Neural cell (in vitro differentiated cells): ENCODE results near the gene LYPLA2. TPM values are rescaled to one million over a fixed set of nuclear protein-coding genes. Genes with fewer than 3 reads are reported as not detected.
A peak's percentile ranks its signal among the peaks of the same experiment; 100 is the strongest.
"Not testable (repeated sequence)": the region's sequence is repeated elsewhere in the genome, so short reads cannot be mapped to it uniquely, and the experiment has no call there.

Source experiments
- H2AFZ ChIP-seq: fragments of 200-600, 300-800 bp; sonication (generic), shearing (Covaris generic); 2 replicates; pipeline ENCODE4 v1.6.0; 2014; ENCODE audit warnings: low read depth, mild to moderate bottlenecking, antibody characterized with exemption, low read length, moderate library complexity
- H3F3A ChIP-seq: fragments of 200-600 bp; shearing (Covaris generic); 2 replicates; pipeline ENCODE4 v1.6.1; 2016; ENCODE audit warnings: mild to moderate bottlenecking, moderate library complexity, mixed read lengths, antibody characterized with exemption, low read length; ENCODE audit not compliant: insufficient read depth, poor library complexity, severe bottlenecking
- H3K27ac ChIP-seq: fragments of 200-600, 300-800 bp; sonication (generic), shearing (Covaris generic); 2 replicates; pipeline ENCODE4 v1.5.1; 2014; ENCODE audit warnings: mild to moderate bottlenecking, low read length, moderate library complexity
- H3K27me3 ChIP-seq: fragments of 300-800, 200-600 bp; sonication (generic), shearing (Covaris generic); 2 replicates; pipeline ENCODE4 v1.6.0; 2014; ENCODE audit warnings: mild to moderate bottlenecking, low read depth, low read length, moderate library complexity; ENCODE audit not compliant: insufficient read depth
- H3K36me3 ChIP-seq: fragments of 300-800, 200-600 bp; sonication (generic), shearing (Covaris generic); 2 replicates; pipeline ENCODE4 v1.5.1; 2014; ENCODE audit warnings: mild to moderate bottlenecking, antibody characterized with exemption, low read length, moderate library complexity; ENCODE audit not compliant: insufficient read depth
- H3K4me2 ChIP-seq: fragments of 300-800, 200-600 bp; sonication (generic), shearing (Covaris generic); 2 replicates; pipeline ENCODE4 v1.6.0; 2014; ENCODE audit warnings: mild to moderate bottlenecking, low read length
- H3K4me3 ChIP-seq: fragments of 300-800, 200-600 bp; sonication (generic), shearing (Covaris generic); 2 replicates; pipeline ENCODE4 v1.5.1; 2014; ENCODE audit warnings: mild to moderate bottlenecking, low read length, moderate library complexity
- H3K79me2 ChIP-seq: fragments of 200-600 bp; shearing (Covaris generic); replicated peaks from 2 replicates; pipeline ENCODE4 v1.6.0; 2014; ENCODE audit warnings: mild to moderate bottlenecking, low read length, moderate library complexity; ENCODE audit not compliant: insufficient read depth
- H3K9ac ChIP-seq: fragments of 300-800, 200-600 bp; sonication (generic), shearing (Covaris generic); 2 replicates; pipeline ENCODE4 v1.6.1; 2016; ENCODE audit warnings: mild to moderate bottlenecking, low read length, mixed read lengths
- H3K9me2 ChIP-seq: fragments of 200-600 bp; shearing (Covaris generic); 2 replicates; pipeline ENCODE4 v1.6.1; 2016; ENCODE audit warnings: mild to moderate bottlenecking, low read length, mixed read lengths; ENCODE audit not compliant: insufficient read depth
- H3K9me3 ChIP-seq: fragments of 200-600, 300-800 bp; sonication (generic), shearing (Covaris generic); 2 replicates; pipeline ENCODE4 v1.6.1; 2016; ENCODE audit warnings: mild to moderate bottlenecking, mixed run types, low read length, moderate library complexity, mixed read lengths
- H4K20me1 ChIP-seq: fragments of 200-600 bp; shearing (Covaris generic); 2 replicates; pipeline ENCODE4 v1.6.1; 2016; ENCODE audit warnings: mild to moderate bottlenecking, mixed run types; ENCODE audit not compliant: insufficient read depth
- EP300 ChIP-seq: fragments of 450-650 bp; conservative IDR thresholded peaks from 2 replicates; pipeline ENCODE4 v1.6.1; 2014; ENCODE audit warnings: antibody characterized with exemption, mild to moderate bottlenecking, moderate library complexity; ENCODE audit not compliant: poor library complexity, severe bottlenecking
- EZH2 ChIP-seq: fragments of 200-600, 300-800 bp; shearing (Covaris generic), sonication (generic); IDR thresholded peaks from 2 replicates; pipeline ENCODE4 v1.6.1; 2014; ENCODE audit warnings: antibody characterized with exemption, low read length, borderline replicate concordance, mild to moderate bottlenecking; ENCODE audit not compliant: insufficient read depth, poor library complexity, severe bottlenecking
- MXI1 ChIP-seq: fragments of 450-650 bp; conservative IDR thresholded peaks from 2 replicates; pipeline ENCODE4 v1.6.1; 2014; ENCODE audit warnings: antibody characterized with exemption, mild to moderate bottlenecking; ENCODE audit not compliant: poor library complexity, severe bottlenecking
- POLR2AphosphoS5 ChIP-seq: IDR thresholded peaks from 2 replicates; pipeline ENCODE4 v1.6.1; 2012
- RAD21 ChIP-seq: fragments of 450-650 bp; conservative IDR thresholded peaks from 2 replicates; pipeline ENCODE4 v1.6.1; 2014; ENCODE audit warnings: antibody characterized with exemption, mild to moderate bottlenecking, moderate library complexity
- TAF1 ChIP-seq: IDR thresholded peaks from 2 replicates; pipeline ENCODE4 v1.6.1; 2012; ENCODE audit warnings: low read depth
- polyA plus RNA-seq: library from polyadenylated mRNA; depleted of rRNA; stranded (reverse); fragments of >200 nt; gene quantifications from 2 replicates; pipeline ENCODE4 v1.2.3, GENCODE V29; 2014
- TF ChIP-seq, protein P1 (sequence below): IDR thresholded peaks from 2 replicates; pipeline ENCODE4 v1.6.1; 2012; ENCODE audit warnings: borderline replicate concordance
- TF ChIP-seq, protein P2 (sequence below): fragments of 450-650 bp; IDR thresholded peaks from 2 replicates; pipeline ENCODE4 v1.5.1; 2014; ENCODE audit warnings: antibody characterized with exemption, mild to moderate bottlenecking, moderate library complexity; ENCODE audit not compliant: poor library complexity, severe bottlenecking

LYPLA2 gene
- polyA plus RNA-seq, 1 donor from 2014 or later: 107 TPM

DNA sequence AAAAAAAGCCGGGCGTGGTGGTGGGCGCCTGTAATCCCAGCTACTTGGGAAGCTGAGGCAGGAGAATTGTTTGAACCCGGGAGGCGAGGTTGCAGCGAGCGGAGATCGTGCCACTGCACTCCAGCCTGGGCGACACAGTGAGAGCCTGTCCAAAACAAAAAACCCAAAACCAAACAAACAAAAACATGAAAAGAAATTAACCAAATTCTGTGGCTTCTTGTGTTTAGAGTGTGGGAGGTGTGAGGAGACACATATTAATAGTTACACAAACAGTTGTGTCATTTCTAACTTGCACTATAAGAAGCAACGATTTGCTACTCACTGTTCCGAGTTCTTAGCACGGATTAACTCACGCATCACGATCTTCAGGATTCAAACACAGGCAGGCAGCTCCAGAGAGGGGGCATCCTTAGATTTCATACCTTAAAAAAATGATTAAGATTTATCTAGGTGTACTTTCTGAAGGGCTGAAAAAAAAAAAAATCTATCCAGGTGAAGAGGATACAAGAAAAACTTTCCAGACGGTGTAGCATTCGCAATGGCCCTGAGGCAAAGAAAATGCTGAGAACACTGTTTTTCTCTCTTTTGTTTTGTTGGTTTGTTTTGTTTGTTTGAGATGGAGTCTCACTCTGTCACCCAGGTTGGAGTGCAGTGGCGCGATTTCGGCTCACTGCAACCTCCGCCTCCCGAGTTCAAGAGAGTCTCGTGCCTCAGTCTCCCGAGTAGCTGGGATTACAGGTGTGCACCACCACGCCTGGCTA lies 35.0 kb downstream of the LYPLA2 start:
- Histone ChIP-seq H3K9me2 (no peaks in the 10 kb centered on the region), H3K4me2 (peak overlapping the region; percentile 35), H3K9ac (peak overlapping the region; percentile 91), H3K27ac (peak overlapping the region; percentile 84), H4K20me1 (no peaks in the 10 kb centered on the region), H3K36me3 (no peaks in the 10 kb centered on the region), H2AFZ (peak overlapping the region; percentile 93), H3K4me3 (peak overlapping the region; percentile 89), H3K9me3 (no peaks in the 10 kb centered on the region), H3K79me2 (no peaks in the 10 kb centered on the region), H3F3A (no peaks in the 10 kb centered on the region), H3K27me3 (no peaks in the 10 kb centered on the region)
- TF ChIP-seq POLR2AphosphoS5: no peak
- TF ChIP-seq, protein P1, sequence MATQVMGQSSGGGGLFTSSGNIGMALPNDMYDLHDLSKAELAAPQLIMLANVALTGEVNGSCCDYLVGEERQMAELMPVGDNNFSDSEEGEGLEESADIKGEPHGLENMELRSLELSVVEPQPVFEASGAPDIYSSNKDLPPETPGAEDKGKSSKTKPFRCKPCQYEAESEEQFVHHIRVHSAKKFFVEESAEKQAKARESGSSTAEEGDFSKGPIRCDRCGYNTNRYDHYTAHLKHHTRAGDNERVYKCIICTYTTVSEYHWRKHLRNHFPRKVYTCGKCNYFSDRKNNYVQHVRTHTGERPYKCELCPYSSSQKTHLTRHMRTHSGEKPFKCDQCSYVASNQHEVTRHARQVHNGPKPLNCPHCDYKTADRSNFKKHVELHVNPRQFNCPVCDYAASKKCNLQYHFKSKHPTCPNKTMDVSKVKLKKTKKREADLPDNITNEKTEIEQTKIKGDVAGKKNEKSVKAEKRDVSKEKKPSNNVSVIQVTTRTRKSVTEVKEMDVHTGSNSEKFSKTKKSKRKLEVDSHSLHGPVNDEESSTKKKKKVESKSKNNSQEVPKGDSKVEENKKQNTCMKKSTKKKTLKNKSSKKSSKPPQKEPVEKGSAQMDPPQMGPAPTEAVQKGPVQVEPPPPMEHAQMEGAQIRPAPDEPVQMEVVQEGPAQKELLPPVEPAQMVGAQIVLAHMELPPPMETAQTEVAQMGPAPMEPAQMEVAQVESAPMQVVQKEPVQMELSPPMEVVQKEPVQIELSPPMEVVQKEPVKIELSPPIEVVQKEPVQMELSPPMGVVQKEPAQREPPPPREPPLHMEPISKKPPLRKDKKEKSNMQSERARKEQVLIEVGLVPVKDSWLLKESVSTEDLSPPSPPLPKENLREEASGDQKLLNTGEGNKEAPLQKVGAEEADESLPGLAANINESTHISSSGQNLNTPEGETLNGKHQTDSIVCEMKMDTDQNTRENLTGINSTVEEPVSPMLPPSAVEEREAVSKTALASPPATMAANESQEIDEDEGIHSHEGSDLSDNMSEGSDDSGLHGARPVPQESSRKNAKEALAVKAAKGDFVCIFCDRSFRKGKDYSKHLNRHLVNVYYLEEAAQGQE: no peak

DNA sequence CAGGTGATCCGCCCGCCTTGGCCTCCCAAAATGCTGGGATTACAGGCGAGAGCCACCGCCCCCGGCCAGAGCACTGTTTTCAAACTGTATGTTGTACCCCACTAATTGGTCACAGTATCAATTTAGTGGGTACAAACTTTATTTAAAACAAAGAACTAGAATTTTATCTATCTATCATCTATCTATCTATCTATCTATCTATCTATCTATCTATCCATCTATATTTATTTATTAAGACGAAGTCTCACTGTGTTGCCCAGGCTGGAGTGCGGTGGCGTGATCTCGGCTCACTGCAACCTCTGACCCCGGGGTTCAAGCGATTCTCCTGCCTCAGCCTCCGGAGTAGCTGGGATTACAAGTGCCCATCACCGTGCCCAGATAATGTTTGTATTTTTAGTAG lies 35.6 kb downstream of the LYPLA2 start:
- not testable (repeated sequence) for H3K9ac ChIP-seq, H3K4me2 ChIP-seq, H3K79me2 ChIP-seq, H3K4me3 ChIP-seq, H3K9me3 ChIP-seq, H4K20me1 ChIP-seq, H2AFZ ChIP-seq, H3K9me2 ChIP-seq, H3K27me3 ChIP-seq, H3K27ac ChIP-seq, H3F3A ChIP-seq, H3K36me3 ChIP-seq

DNA sequence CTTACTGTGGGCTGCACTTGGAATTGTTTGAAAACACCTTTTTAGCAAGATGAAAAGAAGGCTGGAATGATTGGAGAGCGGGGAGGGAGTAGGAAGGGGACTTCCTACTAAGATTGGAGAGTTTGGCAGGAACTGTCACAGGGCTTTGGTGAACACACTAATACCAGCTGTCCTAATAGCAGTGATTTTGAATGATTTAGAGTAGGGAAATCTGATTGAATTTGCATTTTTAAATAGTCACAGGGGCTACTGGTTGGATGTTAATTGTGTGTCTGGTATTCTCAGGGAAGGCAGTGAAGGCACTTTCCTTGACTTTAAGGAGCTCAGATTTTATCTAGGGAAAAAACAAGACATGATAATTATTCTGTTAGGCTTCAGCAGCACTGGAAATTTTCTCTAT lies 36.8 kb downstream of the LYPLA2 start:
- Histone ChIP-seq H4K20me1 (no peaks in the 10 kb centered on the region), H3F3A (no peaks in the 10 kb centered on the region), H3K4me2 (no peak overlapping the region), H2AFZ (no peak overlapping the region), H3K4me3 (no peak overlapping the region), H3K27me3 (no peaks in the 10 kb centered on the region), H3K9me2 (no peaks in the 10 kb centered on the region), H3K36me3 (no peaks in the 10 kb centered on the region), H3K27ac (no peak overlapping the region), H3K9ac (no peak overlapping the region), H3K79me2 (no peaks in the 10 kb centered on the region), H3K9me3 (no peaks in the 10 kb centered on the region)
- TF ChIP-seq, protein P2, sequence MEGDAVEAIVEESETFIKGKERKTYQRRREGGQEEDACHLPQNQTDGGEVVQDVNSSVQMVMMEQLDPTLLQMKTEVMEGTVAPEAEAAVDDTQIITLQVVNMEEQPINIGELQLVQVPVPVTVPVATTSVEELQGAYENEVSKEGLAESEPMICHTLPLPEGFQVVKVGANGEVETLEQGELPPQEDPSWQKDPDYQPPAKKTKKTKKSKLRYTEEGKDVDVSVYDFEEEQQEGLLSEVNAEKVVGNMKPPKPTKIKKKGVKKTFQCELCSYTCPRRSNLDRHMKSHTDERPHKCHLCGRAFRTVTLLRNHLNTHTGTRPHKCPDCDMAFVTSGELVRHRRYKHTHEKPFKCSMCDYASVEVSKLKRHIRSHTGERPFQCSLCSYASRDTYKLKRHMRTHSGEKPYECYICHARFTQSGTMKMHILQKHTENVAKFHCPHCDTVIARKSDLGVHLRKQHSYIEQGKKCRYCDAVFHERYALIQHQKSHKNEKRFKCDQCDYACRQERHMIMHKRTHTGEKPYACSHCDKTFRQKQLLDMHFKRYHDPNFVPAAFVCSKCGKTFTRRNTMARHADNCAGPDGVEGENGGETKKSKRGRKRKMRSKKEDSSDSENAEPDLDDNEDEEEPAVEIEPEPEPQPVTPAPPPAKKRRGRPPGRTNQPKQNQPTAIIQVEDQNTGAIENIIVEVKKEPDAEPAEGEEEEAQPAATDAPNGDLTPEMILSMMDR: no peak
- TF ChIP-seq EZH2 (no peak), EP300 (no peak), TAF1 (no peak), RAD21 (no peak), MXI1 (no peak)

DNA sequence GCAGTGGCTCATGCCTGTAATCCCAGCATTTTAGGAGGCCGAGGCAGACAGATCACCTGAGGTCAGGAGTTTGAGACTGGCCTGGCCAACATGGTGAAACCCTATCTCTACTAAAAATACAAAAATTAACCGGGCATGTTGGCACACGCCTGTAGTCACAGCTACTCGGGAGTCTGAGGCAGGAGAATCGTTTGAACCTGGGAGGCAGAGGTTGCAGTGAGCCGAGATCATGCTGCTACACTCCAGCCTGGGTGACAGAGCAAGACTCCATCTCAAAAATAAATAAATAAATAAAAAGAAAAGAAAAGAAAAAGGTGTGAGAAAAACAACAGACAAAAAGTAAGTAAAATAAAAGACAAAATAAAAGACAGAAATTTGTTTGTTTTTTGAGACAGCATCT lies 43.2 kb downstream of the LYPLA2 start:
- H3K9me2 ChIP-seq, H3K4me3 ChIP-seq, H2AFZ ChIP-seq, H3K79me2 ChIP-seq, H3K36me3 ChIP-seq, H4K20me1 ChIP-seq, H3K27ac ChIP-seq, H3K4me2 ChIP-seq, H3F3A ChIP-seq, H3K9me3 ChIP-seq, H3K9ac ChIP-seq: not testable (repeated sequence)
- H3K27me3 ChIP-seq: peaks cover 23% of the 10 kb centered on the region
